Psoas muscle (tissue), 8 donors: ENCODE measurements around the gene RASGRP3. TPM values are rescaled to one million over a fixed set of nuclear protein-coding genes. Genes with fewer than 3 reads are reported as not detected.

Source experiments
- ATAC-seq, 4 donors: fragments of 200-7000 bp; cut with Tn5 transposase; one replicate each; pipeline ENCODE4 v1.9.1; 2020; ENCODE audit warnings: moderate library complexity in 3 of 4, mild to moderate bottlenecking in 2 of 4
- DNase-seq, 2 donors: peaks; one replicate each; pipeline ENCODE4 v3.0.0-alpha.2; 2020
- H3K27ac ChIP-seq: fragments of 200-600 bp; one replicate; pipeline ENCODE4 v1.8.0; 2022
- H3K27me3 ChIP-seq, 3 donors: fragments of 200-600 bp in 1 of 3; one replicate each; pipeline versions ENCODE4 v1.6.1 to v1.8.0; 2013 to 2022; ENCODE audit warnings: low read length in 2 of 3, mild to moderate bottlenecking in 2 of 3, moderate library complexity in 1 of 3; ENCODE audit not compliant: insufficient read depth in 3 of 3
- H3K36me3 ChIP-seq, 2 donors: fragments of 200-600 bp in 1 of 2; one replicate each; pipeline versions ENCODE4 v1.6.1 to v1.8.0; 2013 to 2022; ENCODE audit warnings: low read depth in 1 of 2, mild to moderate bottlenecking in 1 of 2, moderate library complexity in 1 of 2; ENCODE audit not compliant: insufficient read depth in 1 of 2
- H3K4me1 ChIP-seq: fragments of 200-600 bp; one replicate; pipeline ENCODE4 v1.8.0; 2022
- H3K4me3 ChIP-seq: fragments of 200-600 bp; one replicate; pipeline ENCODE4 v1.8.0; 2022; ENCODE audit warnings: mild to moderate bottlenecking
- H3K9me3 ChIP-seq: fragments of 200-600 bp; one replicate; pipeline ENCODE4 v1.8.0; 2022
- CTCF ChIP-seq: fragments of 200-600 bp; IDR thresholded peaks from one replicate; pipeline ENCODE4 v1.8.0; 2022; ENCODE audit warnings: antibody characterized with exemption
- WGBS, 3 donors: extraction: QIAGEN DNeasy Blood & Tissue Kit; methylation state at CpG; one replicate each; pipeline versions ENCODE4 v1.1.6 to v1.1.7; 2013; 5-methylcytosine and 5-hydroxymethylcytosine counted together
- intact Hi-C, 2 donors: fragments of 100-400 bp; cut with DNase I; formaldehyde crosslinking; loops; one replicate each; pipeline versions ENCODE4 v1.11.0 to v1.14.2; 2022
- polyA plus RNA-seq, 3 donors: library from polyadenylated mRNA; stranded (reverse); fragments of 200-250 nt; gene quantifications; one replicate each; pipeline ENCODE4 v1.2.3, GENCODE V29; 2013
- total RNA-seq, 4 donors: library from RNA; stranded (reverse); fragmentation: NEBNext Ultra II Directional in 2 of 4; extraction: Animal tissue kit (Norgen Biotek cat#: 25700) in 2 of 4; gene quantifications; one replicate each; pipeline versions ENCODE4 v1.2.1 to v1.2.4, GENCODE V29; 2021 to 2023
- donor health status: healthy with polysubstance abuse.
- donor health status: DM: no; HTN: no; CAD: no; lungs with moderate emphysema.
- donor health status: Bipolar disorder and iron deficiency.
- donor health status: healthy.
- donor health status: DM: yes; HTN: yes; CAD: no.
- donor health status: DM: no; HTN: no; CAD: no.
- donor health status: DM: no; HTN: no; CAD: no.
- donor health status: DM: yes; HTN: yes; CAD: no.

Gene RASGRP3
- total and polyA plus RNA-seq, 7 donors: 3.4 to 24.9 (median 13.0) TPM

GRCh38 chr2:33443274-33443829, 33.1 kb upstream of the RASGRP3 start:
- Histone ChIP-seq H3K36me3 (no peaks in the 10 kb centered on the region), H3K4me1 (peaks cover 33% of the 10 kb centered on the region), H3K27me3 (no peaks in the 10 kb centered on the region), H3K4me3 (no peak overlapping the region), H3K27ac (peak overlapping the region; percentile 76), H3K9me3 (no peaks in the 10 kb centered on the region)
- 55 to 72% (median 58%) methylated on average over 3 of the region's 3 CpGs for WGBS, 3 donors
- ATAC-seq: peak in 1 of 4 donors; percentile 10
- intact Hi-C loops: loop anchor here in 1 of 2 donors (10.0 kb wide), 1 partner anchor 409 kb away; no protein-coding TSS in a partner anchor
- no peak for TF ChIP-seq CTCF
- no peak for DNase-seq

DNA sequence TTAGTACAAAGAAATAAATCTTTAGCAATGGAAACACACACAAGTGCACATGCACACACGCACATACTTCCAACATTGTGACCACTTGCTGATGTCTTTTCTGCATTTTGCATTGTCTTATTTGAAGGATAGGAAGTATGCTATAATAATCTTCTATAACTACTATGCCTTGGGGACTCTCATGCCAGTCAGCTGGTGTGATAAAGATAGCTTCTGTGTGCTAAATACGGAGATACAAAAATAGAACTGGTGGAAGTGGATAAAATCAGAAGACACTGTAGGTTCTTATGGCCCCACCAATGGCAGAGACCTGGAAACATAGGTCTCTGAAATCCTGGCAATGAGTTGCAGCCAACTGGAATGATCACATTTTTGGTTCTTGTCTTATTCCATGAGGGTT, 31.5 kb upstream of the RASGRP3 start:
- ATAC-seq (peak; percentile 49 to 80 (median 75)), DNase-seq (no peak)
- H3K4me1 ChIP-seq: peaks cover 33% of the 10 kb centered on the region
- peak overlapping the region; percentile 76 for H3K27ac ChIP-seq
- H3K9me3 ChIP-seq: no peaks in the 10 kb centered on the region
- H3K36me3 ChIP-seq: no peaks in the 10 kb centered on the region
- H3K4me3 ChIP-seq: no peak overlapping the region
- intact Hi-C loops: loop anchor here in 1 of 2 donors (10.0 kb wide), 1 partner anchor 410 kb away; no protein-coding TSS in a partner anchor
- TF ChIP-seq CTCF: no peak
- H3K27me3 ChIP-seq: no peaks in the 10 kb centered on the region
- 26 to 40% (median 39%) methylated on average over 2 of the region's 2 CpGs for WGBS, 3 donors

DNA sequence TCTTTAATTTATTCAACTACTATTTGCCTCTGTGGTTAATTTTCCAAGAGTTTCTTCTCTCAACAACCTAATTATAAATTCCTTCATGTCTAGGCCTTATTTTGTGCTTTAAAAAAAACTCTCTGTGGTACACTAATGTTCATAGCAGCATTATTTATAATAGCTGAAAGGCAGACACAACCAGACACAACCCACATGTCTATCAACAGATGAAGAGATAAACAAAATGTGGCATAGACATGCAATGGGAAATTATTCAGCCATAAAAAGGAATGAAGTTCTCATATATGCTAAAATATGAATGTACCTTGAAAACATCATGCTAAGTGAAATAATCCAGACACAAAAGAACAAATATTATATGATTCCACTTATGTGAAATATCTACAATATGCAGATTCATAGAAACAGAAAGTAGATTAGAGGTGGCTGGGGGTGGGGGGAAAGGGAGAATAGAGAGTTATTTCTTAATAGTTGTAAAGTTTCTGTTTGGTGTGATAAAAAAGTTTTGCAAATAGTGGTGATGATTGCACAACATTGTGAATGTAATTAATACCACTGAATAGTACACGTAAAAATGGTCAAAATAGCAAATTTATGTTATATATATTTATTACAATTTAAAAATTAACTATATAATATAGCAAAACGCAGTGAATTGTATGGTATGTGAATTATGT, 28.1 kb upstream of the RASGRP3 start:
- intact Hi-C loops: loop anchor here in 1 of 2 donors (10.0 kb wide), 1 partner anchor 414 kb away; no protein-coding TSS in a partner anchor
- no peak for ATAC-seq
- H3K4me3 ChIP-seq: no peak overlapping the region

GRCh38 chr2:33451214-33451613, 25.2 kb upstream of the RASGRP3 start:
- DNase-seq (no peak), ATAC-seq (no peak)
- H3K4me3 ChIP-seq: no peak overlapping the region
- peaks cover 23% of the 10 kb centered on the region for H3K9me3 ChIP-seq
- WGBS, 3 donors: 0 to 70% (median 57%) methylated on average over 1 of the region's 1 CpG
- H3K4me1 ChIP-seq: no peaks in the 10 kb centered on the region
- intact Hi-C loops: no loop called here
- no peaks in the 10 kb centered on the region for H3K36me3 ChIP-seq
- TF ChIP-seq CTCF: no peak
- H3K27ac ChIP-seq: no peak overlapping the region
- no peaks in the 10 kb centered on the region for H3K27me3 ChIP-seq

More for the DNA sequence above, 28.1 kb upstream of the RASGRP3 start:
- WGBS, 3 donors: 77 to 91% (median 89%) methylated on average over 2 of the region's 2 CpGs
- Histone ChIP-seq H3K27me3 (no peaks in the 10 kb centered on the region), H3K27ac (no peak overlapping the region), H3K9me3 (peaks cover 20% of the 10 kb centered on the region), H3K4me1 (peaks cover 17% of the 10 kb centered on the region), H3K36me3 (no peaks in the 10 kb centered on the region)
- DNase-seq: no peak
- TF ChIP-seq CTCF: no peak
